Common myeloid progenitor, CD34-positive (primary cell): ENCODE results near the gene LMO1. TPM values are rescaled to one million over a fixed set of nuclear protein-coding genes. Genes with fewer than 3 reads are reported as not detected.
A peak's percentile ranks its signal among the peaks of the same experiment; 100 is the strongest.

ENCODE experiments used
- CTCF ChIA-PET: fragments of 350-600 bp; sonication (Branson Sonifier 250); formaldehyde crosslinking; loops from one replicate; lab custom pipeline; 2021; ENCODE audit warnings: antibody characterized with exemption; lab: Charles Lee
- POLR2A ChIA-PET: fragments of 350-600 bp; sonication (Branson Sonifier 250); formaldehyde crosslinking; loops from one replicate; lab custom pipeline; 2021; ENCODE audit warnings: antibody characterized with exemption; lab: Charles Lee
- DNase-seq, 3 donors: peaks; one replicate each; pipeline versions ENCODE4 v3.0.0 to v3.0.0-alpha.2; 2013
- H3K27ac ChIP-seq, 2 experiments: 1 replicate in 1 of 2; 2 replicates in 1 of 2; pipeline ENCODE4 v1.7.0; 2013; ENCODE audit warnings: inconsistent platforms in 2 of 2, low read length in 2 of 2, mild to moderate bottlenecking in 2 of 2, low read depth in 1 of 2, moderate library complexity in 1 of 2; ENCODE audit not compliant: severe bottlenecking in 2 of 2, insufficient read depth in 1 of 2, poor library complexity in 1 of 2
- H3K27me3 ChIP-seq, 5 experiments: replicated peaks in 2 of 5; 1 replicate in 3 of 5; 2 replicates in 2 of 5; pipeline versions ENCODE4 v1.6.1 to v1.7.0; 2013; ENCODE audit warnings: low read length in 4 of 5, mild to moderate bottlenecking in 2 of 5, moderate library complexity in 2 of 5, inconsistent platforms in 1 of 5; ENCODE audit not compliant: insufficient read depth in 5 of 5, control insufficient read depth in 4 of 5
- H3K36me3 ChIP-seq, 4 experiments: 1 replicate in 2 of 4; 2 replicates in 2 of 4; pipeline versions ENCODE4 v1.6.1 to v1.7.0; 2013; ENCODE audit warnings: low read length in 3 of 4, control low read depth in 1 of 4, mild to moderate bottlenecking in 1 of 4; ENCODE audit not compliant: control insufficient read depth in 4 of 4, insufficient read depth in 4 of 4
- H3K4me1 ChIP-seq, 4 experiments: 1 replicate in 3 of 4; 2 replicates in 1 of 4; pipeline versions ENCODE4 v1.6.1 to v1.7.1; 2013; ENCODE audit warnings: low read length in 3 of 4, mild to moderate bottlenecking in 3 of 4, control low read depth in 1 of 4, inconsistent platforms in 1 of 4, moderate library complexity in 1 of 4; ENCODE audit not compliant: control insufficient read depth in 4 of 4, insufficient read depth in 4 of 4; ENCODE audit errors: control extremely low read depth in 1 of 4
- H3K4me3 ChIP-seq, 7 experiments: 1 replicate in 4 of 7; 2 replicates in 3 of 7; pipeline versions ENCODE4 v1.5.1 to v1.7.0; 2013; ENCODE audit warnings: mild to moderate bottlenecking in 7 of 7, low read length in 6 of 7, moderate library complexity in 6 of 7, inconsistent platforms in 2 of 7, low read depth in 2 of 7, control low read depth in 1 of 7; ENCODE audit not compliant: insufficient read depth in 4 of 7, control insufficient read depth in 1 of 7; ENCODE audit errors: extremely low read depth in 1 of 7
- H3K9me3 ChIP-seq, 5 experiments: 1 replicate in 4 of 5; 2 replicates in 1 of 5; pipeline versions ENCODE4 v1.6.1 to v1.7.1; 2013; ENCODE audit warnings: low read length in 4 of 5, mild to moderate bottlenecking in 2 of 5, inconsistent platforms in 1 of 5, low read depth in 1 of 5, moderate library complexity in 1 of 5; ENCODE audit not compliant: control insufficient read depth in 4 of 5, insufficient read depth in 2 of 5; ENCODE audit errors: control extremely low read depth in 1 of 5
- WGBS: methylation state at CpG from one replicate; pipeline ENCODE4 v1.1.5; 2013; ENCODE audit not compliant: insufficient coverage; 5-methylcytosine and 5-hydroxymethylcytosine counted together
- polyA plus RNA-seq: library from polyadenylated mRNA; unstranded; fragments of 120-200 nt; gene quantifications from one replicate; pipeline ENCODE4 v1.2.1, GENCODE V29; 2013

The LMO1 gene
- 0.08 TPM for polyA plus RNA-seq

GRCh38 chr11:8263769-8264410, at the start of gene LMO1:
LMO1 (minus strand) TSS chr11:8263878; CDS start chr11:8263362, 516 bp downstream.
- ChIA-PET POLR2A (interaction anchor here (0.7 kb wide), 1 partner anchor 17 kb away, joined by 3 read pairs; no protein-coding TSS in a partner anchor), CTCF (interaction anchor here (0.9 to 6.0 kb wide), 26 partner anchors 8 to 108 kb away, joined by 3 to 99 read pairs (median 8); no protein-coding TSS in a partner anchor)
- H3K27ac ChIP-seq = no peak within 1 kb of the TSS
- peak; percentile 79 to 84 (median 80) for DNase-seq
- WGBS = 6% methylated on average over 18 of the region's 22 CpGs
- H3K4me1 ChIP-seq = peaks cover 4 to 49% (median 43%) of the 10 kb centered on the region in 4 experiments
- no peaks in the 10 kb centered on the region for H3K36me3 ChIP-seq
- H3K9me3 ChIP-seq = no peaks in the 10 kb centered on the region
- H3K4me3 ChIP-seq = peak within 1 kb of the TSS; percentile 32 to 76 (median 65)
- peaks cover 0 to 69% (median 40%) of the 10 kb centered on the region in 5 experiments for H3K27me3 ChIP-seq

GRCh38 chr11:8312986-8313385, 49.3 kb upstream of the LMO1 start:
- no peak overlapping the region for H3K27ac ChIP-seq
- H3K4me1 ChIP-seq = no peaks in the 10 kb centered on the region
- H3K36me3 ChIP-seq = no peaks in the 10 kb centered on the region
- no peak overlapping the region for H3K4me3 ChIP-seq
- POLR2A ChIA-PET = no interaction called here
- no peaks in the 10 kb centered on the region for H3K9me3 ChIP-seq
- CTCF ChIA-PET = interaction anchor here (1.0 to 1.2 kb wide), 2 partner anchors 49 to 120 kb away, joined by 3 to 4 read pairs; partner anchors contain the start of gene LMO1
- no peak for DNase-seq
- H3K27me3 ChIP-seq = peaks cover 0 to 5% (median 0%) of the 10 kb centered on the region in 5 experiments
- WGBS = 97% methylated on average over 10 of the region's 10 CpGs

DNA sequence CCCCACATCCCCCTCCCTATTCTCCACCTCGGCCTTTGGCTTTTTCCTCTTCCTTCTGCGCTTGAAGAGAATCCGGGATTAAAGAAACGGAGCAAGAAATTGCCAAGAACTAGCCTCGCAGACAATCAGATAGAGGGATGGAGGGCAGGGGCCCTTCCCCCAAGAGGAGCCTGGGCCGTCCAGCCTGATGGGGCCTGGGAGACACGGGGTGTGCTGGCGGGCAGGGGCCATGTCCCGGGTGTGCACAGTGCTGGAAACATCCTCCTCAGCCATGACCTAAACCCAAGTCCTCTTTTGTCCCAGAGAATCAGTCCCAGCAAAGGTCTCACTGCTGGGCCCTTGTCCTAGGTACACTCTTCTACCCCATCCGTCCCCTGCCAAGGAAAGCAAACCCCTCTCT, 47.7 kb upstream of the LMO1 start:
- ChIA-PET CTCF (interaction anchor here (1.2 kb wide), 2 partner anchors 72 to 107 kb away, joined by 3 read pairs; no protein-coding TSS in a partner anchor), POLR2A (no interaction called here)

GRCh38 chr11:8310743-8311298, 47.1 kb upstream of the LMO1 start:
- no peak overlapping the region for H3K4me3 ChIP-seq

More for the DNA sequence above, 47.7 kb upstream of the LMO1 start:
- Histone ChIP-seq H3K9me3 (no peaks in the 10 kb centered on the region), H3K27me3 (peaks cover 0 to 5% (median 0%) of the 10 kb centered on the region in 5 experiments), H3K4me1 (no peaks in the 10 kb centered on the region), H3K27ac (no peak overlapping the region), H3K36me3 (no peaks in the 10 kb centered on the region), H3K4me3 (no peak overlapping the region)
- DNase-seq = no peak
- 93% methylated on average over 6 of the region's 10 CpGs for WGBS

DNA sequence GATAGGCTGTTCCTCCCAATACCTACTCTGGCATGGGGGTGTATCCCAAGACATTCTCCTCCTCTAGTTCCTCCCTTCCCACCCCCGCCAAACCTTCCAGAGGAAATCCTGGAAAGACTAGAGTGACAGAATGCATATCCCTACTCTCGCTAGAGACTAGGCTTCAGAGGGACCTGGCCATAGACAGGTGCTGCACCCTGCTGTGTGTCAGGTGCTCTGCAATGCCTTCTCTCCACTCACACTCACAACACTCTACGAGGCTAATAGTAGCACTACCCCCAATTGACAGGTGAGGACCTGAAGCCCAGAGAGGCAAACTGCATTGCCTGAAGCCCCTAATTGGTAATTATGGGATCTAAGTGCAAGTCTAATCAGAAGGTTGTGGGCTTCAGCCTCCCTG, 46.2 kb upstream of the LMO1 start:
- Histone ChIP-seq H3K27ac (no peak overlapping the region), H3K4me3 (no peak overlapping the region), H3K4me1 (no peaks in the 10 kb centered on the region), H3K36me3 (no peaks in the 10 kb centered on the region), H3K27me3 (peaks cover 0 to 5% (median 0%) of the 10 kb centered on the region in 5 experiments), H3K9me3 (peaks cover 0 to under 1% (median 0%) of the 10 kb centered on the region in 5 experiments)
- peak; percentile 14 to 41 (median 39) for DNase-seq
- ChIA-PET CTCF (interaction anchor here (0.7 to 1.5 kb wide), 7 partner anchors 16 to 242 kb away, joined by 3 to 6 read pairs (median 4); no protein-coding TSS in a partner anchor), POLR2A (no interaction called here)
- WGBS = 44% methylated on average over 2 of the region's 3 CpGs

More at GRCh38 chr11:8310743-8311298, 47.1 kb upstream of the LMO1 start:
- POLR2A ChIA-PET = no interaction called here
- H3K27me3 ChIP-seq = peaks cover 0 to 5% (median 0%) of the 10 kb centered on the region in 5 experiments
- DNase-seq = no peak
- no peaks in the 10 kb centered on the region for H3K4me1 ChIP-seq
- no peaks in the 10 kb centered on the region for H3K36me3 ChIP-seq
- WGBS = 90% methylated on average over 9 of the region's 11 CpGs
- no peak overlapping the region for H3K27ac ChIP-seq
- CTCF ChIA-PET = interaction anchor here (0.7 to 1.5 kb wide), 8 partner anchors 17 to 241 kb away, joined by 3 to 6 read pairs (median 4); no protein-coding TSS in a partner anchor
- H3K9me3 ChIP-seq = no peaks in the 10 kb centered on the region

GRCh38 chr11:8309311-8309710, 45.6 kb upstream of the LMO1 start:
- POLR2A ChIA-PET = no interaction called here
- 90% methylated on average over 9 of the region's 9 CpGs for WGBS

More at GRCh38 chr11:8309311-8309710, 45.6 kb upstream of the LMO1 start:
- Histone ChIP-seq H3K4me1 (no peaks in the 10 kb centered on the region), H3K4me3 (no peak overlapping the region), H3K27me3 (peaks cover 0 to 5% (median 0%) of the 10 kb centered on the region in 5 experiments), H3K27ac (no peak overlapping the region), H3K9me3 (peaks cover 0 to 4% (median 0%) of the 10 kb centered on the region in 5 experiments), H3K36me3 (no peaks in the 10 kb centered on the region)
- CTCF ChIA-PET = no interaction called here
- no peak for DNase-seq
